ENCODE data around the gene SOS2.
"Not testable (repeated sequence)": the region's sequence is repeated elsewhere in the genome, so short reads cannot be mapped to it uniquely, and the experiment has no call there.

Gene SOS2

GRCh38 chr14:50225974-50226297 is 5.4 kb downstream of the SOS2 start:
- no peak for DNase-seq (ENCODE audit: low read depth in 2 of 2)

DNA sequence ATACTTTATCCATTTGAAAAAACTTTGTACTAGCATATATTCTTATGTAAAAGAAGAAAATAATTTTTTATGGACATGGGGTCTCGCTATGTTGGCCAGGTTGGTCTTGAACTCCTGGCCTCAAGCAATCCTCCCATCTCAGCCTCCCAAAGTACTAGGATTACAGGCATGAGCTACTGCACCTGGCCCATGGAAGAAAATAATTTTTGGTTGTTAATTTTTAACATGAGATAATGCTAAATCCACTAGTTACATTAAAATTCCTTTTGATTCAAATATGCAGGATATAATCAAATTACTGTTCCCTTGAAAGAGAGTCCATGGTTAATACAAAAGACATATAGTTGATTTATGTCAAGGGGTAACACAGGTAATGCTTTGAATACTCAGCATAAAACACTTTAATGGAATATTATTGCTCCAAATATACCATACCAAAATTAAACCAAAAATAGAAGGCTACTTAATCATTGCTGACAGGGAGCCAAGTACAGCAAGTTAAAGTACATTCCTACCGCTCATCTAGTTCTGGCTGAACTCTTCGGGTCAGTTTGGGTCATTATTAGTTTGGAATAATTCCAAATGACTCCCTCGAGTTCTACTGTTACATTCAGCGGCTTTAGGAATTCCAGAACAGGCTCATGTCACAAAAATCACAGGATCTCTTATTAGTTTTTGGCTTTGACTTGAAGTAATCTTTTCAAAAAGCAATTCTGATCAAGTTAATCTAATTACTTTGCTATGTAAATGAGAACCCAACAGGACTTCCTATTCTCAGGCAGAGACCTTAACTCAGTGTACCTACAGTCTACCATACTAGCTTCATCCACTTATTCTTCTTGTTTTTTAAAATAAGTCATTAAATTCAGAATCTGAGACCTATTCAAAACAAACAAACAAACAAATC is 6.1 kb downstream of the SOS2 start:
- no peak for DNase-seq (ENCODE audit: low read depth in 2 of 2)

DNA sequence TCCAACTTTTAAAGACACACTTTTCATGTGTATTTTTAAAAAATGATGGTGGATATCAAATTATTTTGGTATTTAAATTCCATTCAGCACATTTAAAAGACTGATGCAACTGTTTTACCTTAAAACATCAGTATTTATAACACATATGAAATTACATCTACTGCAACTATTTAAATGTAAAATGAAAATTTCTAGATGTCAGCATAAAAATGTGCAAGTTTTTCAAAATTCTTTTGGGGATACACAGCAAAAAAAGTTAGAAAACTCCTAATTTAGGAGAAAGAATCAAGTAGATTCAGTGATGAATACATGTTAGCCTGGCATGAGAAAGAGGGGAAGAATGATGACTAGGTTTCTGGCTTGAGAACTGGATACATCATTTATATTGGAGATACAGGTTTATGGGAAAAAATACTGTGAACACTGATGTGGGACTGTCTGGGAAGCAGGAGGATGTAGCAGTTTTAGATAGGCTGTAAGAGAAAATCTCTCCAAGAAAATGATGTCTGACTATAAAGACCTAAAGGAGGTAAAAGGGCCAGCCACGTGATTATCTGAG is 9.2 kb downstream of the SOS2 start:
- no peak for DNase-seq (ENCODE audit: low read depth in 2 of 2)

- no peak for DNase-seq (ENCODE audit: low read depth in 2 of 2)
Observed at GRCh38 chr14:50218501-50218900, 12.9 kb downstream of the SOS2 start.

GRCh38 chr14:50215416-50215815 is 16.0 kb downstream of the SOS2 start:
- DNase-seq (ENCODE audit: low read depth in 2 of 2) = no peak

DNA sequence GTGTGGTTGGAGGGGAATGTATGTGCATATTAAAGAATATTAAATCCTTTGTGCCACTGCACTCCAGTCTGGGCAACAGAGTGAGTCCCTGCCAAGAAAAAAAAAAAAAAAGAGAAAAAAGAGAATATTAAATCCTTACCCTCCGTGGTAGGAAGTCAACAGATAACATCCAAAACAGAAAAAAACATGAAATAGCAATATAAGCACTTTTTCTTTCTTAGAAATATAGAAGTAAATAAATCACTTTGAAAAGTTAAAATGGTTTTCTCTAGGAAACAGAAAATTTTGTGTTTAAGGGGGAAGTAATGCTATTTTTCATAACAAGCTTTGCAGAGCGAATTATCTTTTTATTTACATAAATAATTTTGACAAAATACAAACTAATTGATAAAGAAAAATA is 17.6 kb downstream of the SOS2 start:
- no peak for DNase-seq (ENCODE audit: low read depth in 2 of 2)

- no peak for DNase-seq (ENCODE audit: low read depth in 2 of 2)
Observed at GRCh38 chr14:50212726-50213125, 18.7 kb downstream of the SOS2 start.

DNA sequence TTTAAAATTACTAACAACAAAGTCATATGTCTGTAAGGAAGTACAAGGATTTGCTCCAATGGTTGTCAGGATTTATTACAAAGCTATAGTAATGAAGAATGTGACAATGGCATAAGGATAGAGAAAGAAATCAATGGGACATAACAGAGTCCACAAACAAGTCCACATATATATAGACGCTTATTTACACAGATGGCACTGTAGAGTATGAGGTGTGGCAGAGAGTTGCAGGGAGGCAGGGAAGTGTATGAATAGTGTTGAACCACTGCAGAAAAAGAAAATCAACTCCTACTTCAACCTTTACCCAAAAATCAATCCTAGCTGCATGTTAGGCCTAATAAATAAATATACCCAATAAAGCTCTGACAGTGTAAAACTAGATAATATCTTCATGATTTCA is 21.3 kb downstream of the SOS2 start:
- DNase-seq (ENCODE audit: low read depth in 2 of 2) = no peak

- no peak for DNase-seq (ENCODE audit: low read depth in 2 of 2)
Observed at GRCh38 chr14:50198499-50198898, 32.9 kb downstream of the SOS2 start.

GRCh38 chr14:50191499-50191898 is 39.9 kb downstream of the SOS2 start:
- no peak for DNase-seq (ENCODE audit: low read depth in 2 of 2)

DNA sequence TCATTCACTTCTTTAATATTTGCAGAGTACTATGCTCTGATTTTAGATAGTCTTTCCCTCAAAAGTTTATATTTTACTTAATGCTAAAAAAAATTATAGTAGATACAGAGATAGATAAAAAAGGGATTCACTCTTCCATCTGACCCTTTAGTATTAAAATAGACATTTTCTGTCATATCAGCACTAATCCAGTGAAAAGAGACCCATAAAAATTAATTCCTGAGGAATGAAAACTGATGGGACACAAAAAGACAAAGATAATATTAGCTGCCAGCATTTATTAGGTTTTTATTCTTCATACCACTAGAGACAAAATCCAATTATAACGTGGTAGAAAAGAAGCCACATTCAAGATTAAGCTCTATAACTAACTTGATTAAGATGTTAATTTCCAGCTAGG is 45.3 kb downstream of the SOS2 start:
- DNase-seq (ENCODE audit: low read depth in 2 of 2) = no peak

DNA sequence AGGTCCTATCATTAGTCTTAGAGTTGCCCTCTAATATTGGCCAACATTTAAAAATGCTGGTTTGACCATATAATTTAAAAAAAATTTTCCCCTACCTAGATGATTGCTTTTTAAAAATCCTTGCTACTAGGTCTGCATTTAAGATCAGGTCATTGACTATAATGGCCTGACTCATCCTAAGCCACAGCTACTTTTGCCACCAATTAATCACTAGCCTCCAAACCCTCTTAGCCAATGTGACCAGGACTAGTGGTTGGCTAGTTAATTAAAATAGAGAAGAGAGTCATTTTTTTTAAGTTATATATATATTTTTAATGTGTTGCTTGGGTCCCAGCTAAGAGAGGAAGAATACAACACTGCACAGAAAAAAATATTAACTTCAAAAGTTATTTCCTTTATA is 57.5 kb downstream of the SOS2 start:
- no peak for DNase-seq (ENCODE audit: low read depth in 2 of 2)

DNA sequence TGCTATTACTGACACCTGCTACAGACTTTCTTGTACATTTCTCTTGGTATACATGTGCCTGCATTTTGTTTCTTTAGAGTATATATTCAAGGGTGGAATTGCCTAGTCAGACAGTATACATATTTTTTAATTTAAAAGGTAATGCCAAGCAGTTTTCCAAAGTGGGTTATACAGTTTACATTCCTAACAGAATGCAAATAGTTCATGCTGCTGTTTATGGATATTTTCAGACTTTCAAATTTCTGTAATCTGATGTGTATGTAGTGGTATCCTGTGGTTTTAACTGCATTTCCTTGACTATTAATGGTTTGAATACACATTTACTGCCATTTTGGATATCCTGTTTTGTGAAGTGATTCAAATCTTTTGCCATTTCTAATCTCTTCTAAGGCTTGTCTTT is 59.5 kb downstream of the SOS2 start:
- DNase-seq (ENCODE audit: low read depth in 2 of 2) = no peak

- not testable (repeated sequence) for DNase-seq (ENCODE audit: low read depth in 2 of 2)
Observed at GRCh38 chr14:50167381-50167780, 64.0 kb downstream of the SOS2 start.

DNA sequence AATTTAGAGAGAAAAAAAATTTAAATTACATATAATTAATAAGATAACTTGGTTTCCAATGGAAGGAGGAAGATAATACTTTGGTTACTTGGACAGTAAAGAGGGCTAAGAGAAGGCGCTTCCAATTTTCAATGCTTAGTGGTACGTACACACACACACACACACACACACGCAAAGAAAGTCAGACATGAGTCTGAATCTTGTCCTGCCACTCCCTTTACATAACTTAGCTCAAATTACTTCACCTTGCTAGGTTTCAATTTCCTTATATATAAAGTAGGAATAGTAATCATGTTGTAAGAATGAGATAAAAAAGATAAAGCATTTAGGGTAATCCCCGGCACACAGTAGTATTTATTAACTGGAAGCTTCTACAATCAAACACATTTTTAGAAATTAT is 75.3 kb downstream of the SOS2 start:
- DNase-seq (ENCODE audit: low read depth in 2 of 2) = no peak

GRCh38 chr14:50148799-50149198 is 82.6 kb downstream of the SOS2 start:
- DNase-seq (ENCODE audit: low read depth in 2 of 2) = no peak

DNA sequence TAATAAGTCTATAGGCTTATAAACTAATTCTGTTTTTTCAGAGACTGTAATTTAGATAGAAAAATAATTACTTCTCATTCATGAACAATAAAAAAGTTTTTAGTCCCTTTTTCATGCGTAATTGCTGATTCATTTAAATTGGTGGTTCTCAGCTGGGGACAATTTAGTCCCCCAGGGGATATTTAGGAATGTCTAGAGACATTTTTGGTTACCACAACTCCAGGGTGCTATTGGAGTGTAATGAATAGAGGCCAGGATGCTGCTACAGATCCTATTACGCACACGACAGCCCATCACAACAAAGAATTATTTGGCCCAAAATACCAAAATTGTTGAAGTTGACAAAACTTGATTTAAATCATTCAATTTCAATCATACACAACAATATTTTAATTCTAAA is 92.2 kb downstream of the SOS2 start:
- DNase-seq (ENCODE audit: low read depth in 2 of 2) = no peak

GRCh38 chr14:50127802-50128201 is 103.6 kb downstream of the SOS2 start:
- no peak for DNase-seq (ENCODE audit: low read depth in 2 of 2)

DNA sequence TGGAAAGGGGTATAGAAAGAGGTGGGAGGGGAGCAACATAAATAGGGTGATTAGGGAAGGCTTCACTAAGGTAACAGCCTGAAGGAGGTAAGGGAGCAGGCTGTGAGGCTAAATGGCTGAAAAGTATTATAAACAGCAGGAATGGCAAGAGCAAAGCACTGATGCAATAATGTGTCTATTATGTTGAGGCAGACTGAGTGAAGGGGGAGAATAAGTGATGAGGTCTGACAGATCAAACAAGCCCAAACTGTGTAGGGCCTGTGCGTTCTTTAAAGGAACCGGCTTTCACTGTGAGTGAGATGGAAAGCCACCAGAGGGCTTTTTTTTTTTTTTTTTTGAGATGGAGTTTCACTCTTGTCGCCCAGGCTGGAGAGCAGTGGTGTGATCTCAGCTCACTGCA is 108.3 kb downstream of the SOS2 start:
- DNase-seq (ENCODE audit: low read depth in 2 of 2) = no peak

- DNase-seq (ENCODE audit: low read depth in 2 of 2) = no peak
Observed at GRCh38 chr14:50122291-50122690, 109.1 kb downstream of the SOS2 start.

GRCh38 chr14:50121486-50121885 is 109.9 kb downstream of the SOS2 start:
- no peak for DNase-seq (ENCODE audit: low read depth in 2 of 2)

DNA sequence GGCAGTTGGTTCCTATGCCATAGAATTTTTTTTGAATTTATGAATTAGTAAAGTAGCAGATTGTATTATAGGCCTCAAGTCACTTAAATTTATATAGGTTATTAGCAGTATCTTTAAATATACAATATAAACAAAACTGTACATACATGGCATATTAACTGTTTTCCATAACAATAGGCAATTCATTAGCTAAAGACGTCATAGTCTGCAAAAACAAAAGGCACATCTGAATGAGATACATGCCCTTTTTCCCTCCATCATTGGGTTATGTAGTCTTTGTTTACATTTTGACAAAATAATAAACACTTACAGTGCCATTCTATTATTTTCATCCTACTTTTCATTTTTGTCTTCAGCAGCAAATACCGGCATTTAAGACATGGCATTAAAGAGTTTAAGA is 113.9 kb downstream of the SOS2 start:
- DNase-seq (ENCODE audit: low read depth in 2 of 2) = no peak

- DNase-seq (ENCODE audit: low read depth in 2 of 2) = no peak
Observed at GRCh38 chr14:50116966-50117365, 114.4 kb downstream of the SOS2 start.

All from stimulated activated CD4-positive, alpha-beta T cell treated with anti-CD3 and anti-CD28 coated beads, Interleukin-4, amount 100 ng/mL, for 48 hours (primary cell).